ENCODE measurements around the gene FUT9. TPM values are rescaled to one million over a fixed set of nuclear protein-coding genes. Genes with fewer than 3 reads are reported as not detected.

Gene FUT9
- polyA plus RNA-seq, 4 donors: under 0.01 TPM; not detected in 3

DNA sequence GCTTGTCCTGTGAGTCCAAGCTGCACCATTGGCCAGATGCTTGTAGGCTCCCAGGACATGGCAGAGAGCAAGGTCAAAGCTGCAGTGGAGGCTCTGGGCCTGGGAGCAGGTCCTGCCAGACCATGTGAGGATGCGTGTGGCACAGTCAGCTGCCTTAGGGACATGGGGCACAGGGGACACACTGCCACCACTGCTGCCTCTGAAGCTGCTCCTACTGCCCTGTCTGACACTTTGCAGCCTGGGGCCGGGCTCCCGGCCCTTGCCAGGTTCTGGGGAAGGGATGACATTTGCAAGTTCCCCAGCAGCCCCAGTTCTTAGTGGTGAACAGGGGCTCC, 13.2 kb upstream of the FUT9 start:
- Histone ChIP-seq H3K4me3 (ENCODE audit: low read depth in 1 of 3, low read length in 3 of 3) (no peak overlapping the region), H3K9me3 (ENCODE audit: control insufficient read depth in 2 of 2, insufficient read depth in 1 of 2, low read depth in 1 of 2, low read length in 1 of 2) (peaks cover 0 to 16% of the 10 kb centered on the region in 2 donors), H3K27me3 (ENCODE audit: control insufficient read depth in 3 of 3, insufficient read depth in 3 of 3, low read length in 3 of 3) (no peaks in the 10 kb centered on the region), H3K36me3 (ENCODE audit: control insufficient read depth in 3 of 3, insufficient read depth in 2 of 3, low read depth in 1 of 3, low read length in 3 of 3) (no peaks in the 10 kb centered on the region), H3K4me1 (ENCODE audit: control insufficient read depth in 3 of 3, insufficient read depth in 2 of 3, low read depth in 1 of 3, low read length in 2 of 3) (no peaks in the 10 kb centered on the region), H3K27ac (ENCODE audit: low read depth in 1 of 3, low read length in 2 of 3) (no peak overlapping the region)
- 78 to 100% (median 93%) methylated on average over 3 of the region's 3 CpGs for WGBS, 3 donors
- FAIRE-seq (no peak), DNase-seq (no peak)

GRCh38 chr6:96002912-96003311, 12.9 kb upstream of the FUT9 start:
- DNase-seq: no peak
- no peak for FAIRE-seq
- no peak overlapping the region for H3K27ac ChIP-seq (ENCODE audit: low read depth in 1 of 3, low read length in 2 of 3)
- H3K4me3 ChIP-seq (ENCODE audit: low read depth in 1 of 3, low read length in 3 of 3): no peak overlapping the region
- peaks cover 0 to 16% of the 10 kb centered on the region in 2 donors for H3K9me3 ChIP-seq (ENCODE audit: control insufficient read depth in 2 of 2, insufficient read depth in 1 of 2, low read depth in 1 of 2, low read length in 1 of 2)
- no peaks in the 10 kb centered on the region for H3K36me3 ChIP-seq (ENCODE audit: control insufficient read depth in 3 of 3, insufficient read depth in 2 of 3, low read depth in 1 of 3, low read length in 3 of 3)
- H3K4me1 ChIP-seq (ENCODE audit: control insufficient read depth in 3 of 3, insufficient read depth in 2 of 3, low read depth in 1 of 3, low read length in 2 of 3): no peaks in the 10 kb centered on the region
- 84 to 88% (median 85%) methylated on average over 5 of the region's 5 CpGs for WGBS, 3 donors
- no peaks in the 10 kb centered on the region for H3K27me3 ChIP-seq (ENCODE audit: control insufficient read depth in 3 of 3, insufficient read depth in 3 of 3, low read length in 3 of 3)

- no peak for FAIRE-seq
Observed at GRCh38 chr6:96007663-96008062, 8.1 kb upstream of the FUT9 start.

GRCh38 chr6:96013531-96013930, 2.2 kb upstream of the FUT9 start:
- DNase-seq (no peak), FAIRE-seq (no peak)
- Histone ChIP-seq H3K27ac (ENCODE audit: low read depth in 1 of 3, low read length in 2 of 3) (no peak overlapping the region), H3K9me3 (ENCODE audit: control insufficient read depth in 2 of 2, insufficient read depth in 1 of 2, low read depth in 1 of 2, low read length in 1 of 2) (no peaks in the 10 kb centered on the region), H3K27me3 (ENCODE audit: control insufficient read depth in 3 of 3, insufficient read depth in 3 of 3, low read length in 3 of 3) (peaks cover 0 to 20% (median 13%) of the 10 kb centered on the region in 3 donors), H3K4me3 (ENCODE audit: low read depth in 1 of 3, low read length in 3 of 3) (no peak overlapping the region), H3K4me1 (ENCODE audit: control insufficient read depth in 3 of 3, insufficient read depth in 2 of 3, low read depth in 1 of 3, low read length in 2 of 3) (no peaks in the 10 kb centered on the region), H3K36me3 (ENCODE audit: control insufficient read depth in 3 of 3, insufficient read depth in 2 of 3, low read depth in 1 of 3, low read length in 3 of 3) (no peaks in the 10 kb centered on the region)
- WGBS, 3 donors: 74 to 83% (median 75%) methylated on average over 3 of the region's 3 CpGs

More at GRCh38 chr6:96007663-96008062, 8.1 kb upstream of the FUT9 start:
- Histone ChIP-seq H3K4me3 (ENCODE audit: low read depth in 1 of 3, low read length in 3 of 3) (no peak overlapping the region), H3K4me1 (ENCODE audit: control insufficient read depth in 3 of 3, insufficient read depth in 2 of 3, low read depth in 1 of 3, low read length in 2 of 3) (no peaks in the 10 kb centered on the region), H3K36me3 (ENCODE audit: control insufficient read depth in 3 of 3, insufficient read depth in 2 of 3, low read depth in 1 of 3, low read length in 3 of 3) (no peaks in the 10 kb centered on the region), H3K27me3 (ENCODE audit: control insufficient read depth in 3 of 3, insufficient read depth in 3 of 3, low read length in 3 of 3) (no peaks in the 10 kb centered on the region), H3K27ac (ENCODE audit: low read depth in 1 of 3, low read length in 2 of 3) (no peak overlapping the region), H3K9me3 (ENCODE audit: control insufficient read depth in 2 of 2, insufficient read depth in 1 of 2, low read depth in 1 of 2, low read length in 1 of 2) (peaks cover 0 to 3% of the 10 kb centered on the region in 2 donors)
- WGBS, 3 donors: 28 to 42% (median 34%) methylated on average over 2 of the region's 2 CpGs
- no peak for DNase-seq

GRCh38 chr6:96014846-96015517, 792 bp upstream of the FUT9 start:
- no peaks in the 10 kb centered on the region for H3K4me1 ChIP-seq (ENCODE audit: control insufficient read depth in 3 of 3, insufficient read depth in 2 of 3, low read depth in 1 of 3, low read length in 2 of 3)
- WGBS, 3 donors: 10 to 20% (median 15%) methylated on average over 20 of the region's 20 CpGs

DNA sequence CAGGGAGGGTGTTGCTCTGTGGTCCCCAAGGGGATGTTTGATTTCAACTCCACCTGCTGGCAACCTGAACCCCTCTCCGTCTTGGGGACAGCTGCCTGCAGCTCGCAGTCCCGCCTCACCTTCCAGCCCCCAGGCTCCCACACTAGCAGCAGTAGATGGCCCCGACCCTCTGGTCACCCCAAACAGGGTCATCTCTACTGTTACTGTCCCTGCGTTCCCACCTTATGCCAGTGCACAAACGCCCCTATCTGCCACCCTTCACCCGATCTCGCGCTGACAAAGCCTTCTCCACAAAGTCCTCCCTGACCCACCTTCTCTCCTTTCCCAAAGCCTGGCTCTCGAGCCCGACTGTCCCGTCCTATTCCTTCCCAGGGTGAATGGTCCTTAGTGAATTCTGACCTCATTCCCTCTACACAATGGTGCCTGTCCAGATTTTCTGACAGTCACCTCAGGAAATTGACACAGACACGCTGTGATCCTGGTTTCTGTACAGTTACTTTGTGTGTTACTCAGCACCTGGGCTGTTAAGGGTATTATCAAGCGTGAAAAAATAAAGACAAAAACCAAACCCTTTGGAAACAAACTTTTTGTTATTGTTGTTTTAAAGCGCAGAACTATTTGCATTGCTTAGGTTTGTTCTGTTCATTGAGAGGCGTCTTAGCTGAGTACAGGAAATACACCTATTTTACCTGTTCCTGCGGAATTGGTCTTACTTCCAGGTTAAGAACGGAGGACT, 728 bp downstream of the FUT9 start:
- FAIRE-seq: no peak
- no peaks in the 10 kb centered on the region for H3K9me3 ChIP-seq (ENCODE audit: control insufficient read depth in 2 of 2, insufficient read depth in 1 of 2, low read depth in 1 of 2, low read length in 1 of 2)
- peaks cover 0 to 20% (median 13%) of the 10 kb centered on the region in 3 donors for H3K27me3 ChIP-seq (ENCODE audit: control insufficient read depth in 3 of 3, insufficient read depth in 3 of 3, low read length in 3 of 3)
- H3K4me3 ChIP-seq (ENCODE audit: low read depth in 1 of 3, low read length in 3 of 3): no peak overlapping the region
- WGBS, 3 donors: 9 to 13% (median 10%) methylated on average over 17 to 18 of the region's 18 CpGs
- H3K27ac ChIP-seq (ENCODE audit: low read depth in 1 of 3, low read length in 2 of 3): no peak overlapping the region
- H3K36me3 ChIP-seq (ENCODE audit: control insufficient read depth in 3 of 3, insufficient read depth in 2 of 3, low read depth in 1 of 3, low read length in 3 of 3): no peaks in the 10 kb centered on the region
- H3K4me1 ChIP-seq (ENCODE audit: control insufficient read depth in 3 of 3, insufficient read depth in 2 of 3, low read depth in 1 of 3, low read length in 2 of 3): no peaks in the 10 kb centered on the region
- DNase-seq: no peak

More at GRCh38 chr6:96014846-96015517, 792 bp upstream of the FUT9 start:
- Histone ChIP-seq H3K27ac (ENCODE audit: low read depth in 1 of 3, low read length in 2 of 3) (no peak overlapping the region), H3K36me3 (ENCODE audit: control insufficient read depth in 3 of 3, insufficient read depth in 2 of 3, low read depth in 1 of 3, low read length in 3 of 3) (no peaks in the 10 kb centered on the region), H3K9me3 (ENCODE audit: control insufficient read depth in 2 of 2, insufficient read depth in 1 of 2, low read depth in 1 of 2, low read length in 1 of 2) (no peaks in the 10 kb centered on the region), H3K4me3 (ENCODE audit: low read depth in 1 of 3, low read length in 3 of 3) (peak overlapping the region in 1 of 3 donors; percentile 10), H3K27me3 (ENCODE audit: control insufficient read depth in 3 of 3, insufficient read depth in 3 of 3, low read length in 3 of 3) (peaks cover 0 to 20% (median 13%) of the 10 kb centered on the region in 3 donors)
- FAIRE-seq: no peak
- no peak for DNase-seq

DNA sequence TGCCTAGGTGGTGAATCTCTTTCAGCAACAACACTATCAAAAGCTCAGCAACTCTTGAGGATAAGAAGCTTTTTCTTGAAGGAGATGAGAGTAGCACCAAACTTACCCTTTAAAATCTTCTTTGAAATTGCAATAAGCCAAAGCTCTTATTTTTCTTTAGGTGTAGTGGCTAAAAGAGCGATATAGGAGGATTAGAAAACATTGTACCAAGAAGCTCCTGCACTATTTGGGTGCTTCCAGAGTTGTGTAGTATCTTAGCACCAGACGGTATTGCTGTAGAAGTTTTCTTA, 1.2 kb downstream of the FUT9 start:
- H3K36me3 ChIP-seq (ENCODE audit: control insufficient read depth in 3 of 3, insufficient read depth in 2 of 3, low read depth in 1 of 3, low read length in 3 of 3): no peaks in the 10 kb centered on the region
- no peak overlapping the region for H3K27ac ChIP-seq (ENCODE audit: low read depth in 1 of 3, low read length in 2 of 3)
- no peaks in the 10 kb centered on the region for H3K4me1 ChIP-seq (ENCODE audit: control insufficient read depth in 3 of 3, insufficient read depth in 2 of 3, low read depth in 1 of 3, low read length in 2 of 3)
- peaks cover 0 to 20% (median 13%) of the 10 kb centered on the region in 3 donors for H3K27me3 ChIP-seq (ENCODE audit: control insufficient read depth in 3 of 3, insufficient read depth in 3 of 3, low read length in 3 of 3)
- DNase-seq: no peak
- no peaks in the 10 kb centered on the region for H3K9me3 ChIP-seq (ENCODE audit: control insufficient read depth in 2 of 2, insufficient read depth in 1 of 2, low read depth in 1 of 2, low read length in 1 of 2)
- no peak overlapping the region for H3K4me3 ChIP-seq (ENCODE audit: low read depth in 1 of 3, low read length in 3 of 3)
- 60 to 66% (median 64%) methylated on average over 2 of the region's 2 CpGs for WGBS, 3 donors
- no peak for FAIRE-seq

GRCh38 chr6:96022225-96022624, 6.5 kb downstream of the FUT9 start:
- no peaks in the 10 kb centered on the region for H3K9me3 ChIP-seq (ENCODE audit: control insufficient read depth in 2 of 2, insufficient read depth in 1 of 2, low read depth in 1 of 2, low read length in 1 of 2)
- H3K27me3 ChIP-seq (ENCODE audit: control insufficient read depth in 3 of 3, insufficient read depth in 3 of 3, low read length in 3 of 3): no peaks in the 10 kb centered on the region
- FAIRE-seq (no peak), DNase-seq (no peak)
- no peak overlapping the region for H3K4me3 ChIP-seq (ENCODE audit: low read depth in 1 of 3, low read length in 3 of 3)
- H3K27ac ChIP-seq (ENCODE audit: low read depth in 1 of 3, low read length in 2 of 3): no peak overlapping the region
- no peaks in the 10 kb centered on the region for H3K4me1 ChIP-seq (ENCODE audit: control insufficient read depth in 3 of 3, insufficient read depth in 2 of 3, low read depth in 1 of 3, low read length in 2 of 3)
- H3K36me3 ChIP-seq (ENCODE audit: control insufficient read depth in 3 of 3, insufficient read depth in 2 of 3, low read depth in 1 of 3, low read length in 3 of 3): no peaks in the 10 kb centered on the region

- no peak overlapping the region for H3K4me3 ChIP-seq (ENCODE audit: low read depth in 1 of 3, low read length in 3 of 3)
- H3K27ac ChIP-seq (ENCODE audit: low read depth in 1 of 3, low read length in 2 of 3): no peak overlapping the region
- H3K36me3 ChIP-seq (ENCODE audit: control insufficient read depth in 3 of 3, insufficient read depth in 2 of 3, low read depth in 1 of 3, low read length in 3 of 3): no peaks in the 10 kb centered on the region
- FAIRE-seq (no peak), DNase-seq (no peak)
- no peaks in the 10 kb centered on the region for H3K4me1 ChIP-seq (ENCODE audit: control insufficient read depth in 3 of 3, insufficient read depth in 2 of 3, low read depth in 1 of 3, low read length in 2 of 3)
- H3K9me3 ChIP-seq (ENCODE audit: control insufficient read depth in 2 of 2, insufficient read depth in 1 of 2, low read depth in 1 of 2, low read length in 1 of 2): no peaks in the 10 kb centered on the region
- 37 to 71% (median 52%) methylated on average over 7 of the region's 7 CpGs for WGBS, 3 donors
- H3K27me3 ChIP-seq (ENCODE audit: control insufficient read depth in 3 of 3, insufficient read depth in 3 of 3, low read length in 3 of 3): no peaks in the 10 kb centered on the region
Observed at GRCh38 chr6:96032661-96033060, 16.9 kb downstream of the FUT9 start.
